ENCODE data around the gene NEK4. TPM values are rescaled to one million over a fixed set of nuclear protein-coding genes. Genes with fewer than 3 reads are reported as not detected.

NEK4 gene
- total and polyA plus RNA-seq, 2 of the 13 experiments (the other 11 are each of a cell fraction or from before 2014, with no cell fraction given) = 16.5 to 38.0 TPM

DNA sequence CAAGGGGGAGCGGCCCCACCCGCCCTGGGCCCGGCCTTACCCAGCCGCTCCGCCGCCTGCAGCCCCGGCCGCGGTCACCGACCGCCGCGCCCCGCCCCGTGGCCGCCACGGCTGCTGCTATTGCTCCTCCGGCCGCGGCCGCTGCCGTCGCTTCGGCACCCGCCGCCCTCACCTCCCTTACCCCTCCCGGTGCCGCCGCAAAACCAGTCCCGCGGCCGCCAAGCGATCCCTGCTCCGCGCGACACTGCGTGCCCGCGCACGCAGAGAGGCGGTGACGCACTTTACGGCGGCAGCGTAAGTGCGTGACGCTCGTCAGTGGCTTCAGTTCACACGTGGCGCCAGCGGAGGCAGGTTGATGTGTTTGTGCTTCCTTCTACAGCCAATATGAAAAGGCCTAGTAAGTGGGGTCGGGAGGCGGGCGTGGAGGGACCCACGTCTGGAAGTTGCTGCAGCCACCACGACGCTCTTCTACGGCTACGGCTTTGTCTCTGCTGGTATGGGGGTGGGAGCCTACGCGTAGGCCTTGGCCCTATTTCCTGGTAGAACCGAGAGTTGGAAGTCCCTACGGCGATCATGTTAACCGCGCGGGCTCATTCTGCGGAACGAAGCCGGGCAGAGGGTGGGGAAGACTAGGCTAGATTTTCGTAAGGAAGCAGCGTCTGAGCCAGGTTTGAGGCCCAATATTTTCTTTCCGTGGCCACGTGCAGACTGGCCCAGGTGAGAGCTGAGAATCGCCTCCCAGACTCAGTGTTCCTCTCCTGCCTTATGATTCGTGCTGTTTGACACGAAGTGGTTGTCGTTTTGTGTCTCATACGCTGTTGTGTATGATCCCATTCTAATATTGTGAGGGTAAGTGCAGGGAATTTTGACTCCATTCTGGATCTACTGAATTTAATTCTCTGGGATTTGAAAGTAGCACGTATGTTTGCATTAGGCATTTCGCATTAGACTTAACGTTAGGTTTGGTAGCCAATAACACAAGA, 84.7 kb downstream of the NEK4 start, which contains the start of the genes GNL3 and PBRM1 (continued):
- TF ChIP-seq EED (CRISPR knock-in tag; IDR thresholded peaks at IDR 0.05) (0 out of 2 replicates have a peak, but pooled peaks have one; percentile 31), TAF15 (IDR thresholded peaks at IDR 0.05; ENCODE audit: low read depth, low read length, poor library complexity, severe bottlenecking) (no peak), SRF (IDR thresholded peaks at IDR 0.05; ENCODE audit: low read depth, low read length) (no peak), ZBTB1 (CRISPR knock-in tag; IDR thresholded peaks at IDR 0.05; ENCODE audit: borderline replicate concordance) (no peak; the same call in 1 of the 2 replicates), MEIS2 (CRISPR knock-in tag; IDR thresholded peaks at IDR 0.05) (peak; percentile 90; the same call in 1 of the 2 replicates), IRF2 (CRISPR knock-in tag; IDR thresholded peaks at IDR 0.05) (peak; percentile 85), ESRRA (CRISPR knock-in tag; IDR thresholded peaks at IDR 0.05; ENCODE audit: low read depth) (peak; percentile 76; the same call in 1 of the 2 replicates), ELF3 (CRISPR knock-in tag; IDR thresholded peaks at IDR 0.05) (peak; percentile 91), NBN (conservative IDR thresholded peaks at IDR 0.05) (no peak), ATF1 (CRISPR knock-in tag; IDR thresholded peaks at IDR 0.05) (peak; percentile 87), PHF5A (CRISPR knock-in tag; IDR thresholded peaks at IDR 0.05; ENCODE audit: low read depth, unreplicated experiment) (peak; percentile 22), CREB1 (IDR thresholded peaks at IDR 0.05) (peak; percentile 95), CREB1 (CRISPR knock-in tag; IDR thresholded peaks at IDR 0.05) (peak; percentile 91), NR2F6 (IDR thresholded peaks at IDR 0.05) (no peak), NR2F6 (CRISPR knock-in tag; IDR thresholded peaks at IDR 0.05) (peak; percentile 66), NONO (IDR thresholded peaks at IDR 0.05) (no peak), NONO (CRISPR knock-in tag; conservative IDR thresholded peaks at IDR 0.05) (peak; percentile 94), GABPB1 (CRISPR knock-in tag; IDR thresholded peaks at IDR 0.05) (peak; percentile 90)
- TF ChIP-seq, protein P1, sequence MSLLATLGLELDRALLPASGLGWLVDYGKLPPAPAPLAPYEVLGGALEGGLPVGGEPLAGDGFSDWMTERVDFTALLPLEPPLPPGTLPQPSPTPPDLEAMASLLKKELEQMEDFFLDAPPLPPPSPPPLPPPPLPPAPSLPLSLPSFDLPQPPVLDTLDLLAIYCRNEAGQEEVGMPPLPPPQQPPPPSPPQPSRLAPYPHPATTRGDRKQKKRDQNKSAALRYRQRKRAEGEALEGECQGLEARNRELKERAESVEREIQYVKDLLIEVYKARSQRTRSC (CRISPR knock-in tag; IDR thresholded peaks at IDR 0.05; ENCODE audit: low read depth) = peak; percentile 72; the same call in 1 of the 2 replicates
- TF ChIP-seq, protein P2, sequence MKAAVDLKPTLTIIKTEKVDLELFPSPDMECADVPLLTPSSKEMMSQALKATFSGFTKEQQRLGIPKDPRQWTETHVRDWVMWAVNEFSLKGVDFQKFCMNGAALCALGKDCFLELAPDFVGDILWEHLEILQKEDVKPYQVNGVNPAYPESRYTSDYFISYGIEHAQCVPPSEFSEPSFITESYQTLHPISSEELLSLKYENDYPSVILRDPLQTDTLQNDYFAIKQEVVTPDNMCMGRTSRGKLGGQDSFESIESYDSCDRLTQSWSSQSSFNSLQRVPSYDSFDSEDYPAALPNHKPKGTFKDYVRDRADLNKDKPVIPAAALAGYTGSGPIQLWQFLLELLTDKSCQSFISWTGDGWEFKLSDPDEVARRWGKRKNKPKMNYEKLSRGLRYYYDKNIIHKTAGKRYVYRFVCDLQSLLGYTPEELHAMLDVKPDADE (CRISPR knock-in tag; IDR thresholded peaks at IDR 0.05) = 0 out of 2 replicates have a peak, but pooled peaks have one; percentile 65
- TF ChIP-seq, protein P3, sequence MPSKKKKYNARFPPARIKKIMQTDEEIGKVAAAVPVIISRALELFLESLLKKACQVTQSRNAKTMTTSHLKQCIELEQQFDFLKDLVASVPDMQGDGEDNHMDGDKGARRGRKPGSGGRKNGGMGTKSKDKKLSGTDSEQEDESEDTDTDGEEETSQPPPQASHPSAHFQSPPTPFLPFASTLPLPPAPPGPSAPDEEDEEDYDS (CRISPR knock-in tag; IDR thresholded peaks at IDR 0.05) = peak; percentile 95
- TF ChIP-seq, protein P4, sequence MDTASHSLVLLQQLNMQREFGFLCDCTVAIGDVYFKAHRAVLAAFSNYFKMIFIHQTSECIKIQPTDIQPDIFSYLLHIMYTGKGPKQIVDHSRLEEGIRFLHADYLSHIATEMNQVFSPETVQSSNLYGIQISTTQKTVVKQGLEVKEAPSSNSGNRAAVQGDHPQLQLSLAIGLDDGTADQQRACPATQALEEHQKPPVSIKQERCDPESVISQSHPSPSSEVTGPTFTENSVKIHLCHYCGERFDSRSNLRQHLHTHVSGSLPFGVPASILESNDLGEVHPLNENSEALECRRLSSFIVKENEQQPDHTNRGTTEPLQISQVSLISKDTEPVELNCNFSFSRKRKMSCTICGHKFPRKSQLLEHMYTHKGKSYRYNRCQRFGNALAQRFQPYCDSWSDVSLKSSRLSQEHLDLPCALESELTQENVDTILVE (CRISPR knock-in tag; IDR thresholded peaks at IDR 0.05) = peak; percentile 97
- TF ChIP-seq, protein P5, sequence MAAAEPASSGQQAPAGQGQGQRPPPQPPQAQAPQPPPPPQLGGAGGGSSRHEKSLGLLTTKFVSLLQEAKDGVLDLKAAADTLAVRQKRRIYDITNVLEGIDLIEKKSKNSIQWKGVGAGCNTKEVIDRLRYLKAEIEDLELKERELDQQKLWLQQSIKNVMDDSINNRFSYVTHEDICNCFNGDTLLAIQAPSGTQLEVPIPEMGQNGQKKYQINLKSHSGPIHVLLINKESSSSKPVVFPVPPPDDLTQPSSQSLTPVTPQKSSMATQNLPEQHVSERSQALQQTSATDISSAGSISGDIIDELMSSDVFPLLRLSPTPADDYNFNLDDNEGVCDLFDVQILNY (CRISPR knock-in tag; conservative IDR thresholded peaks at IDR 0.05) = peak; percentile 67
- TF ChIP-seq, protein P6, sequence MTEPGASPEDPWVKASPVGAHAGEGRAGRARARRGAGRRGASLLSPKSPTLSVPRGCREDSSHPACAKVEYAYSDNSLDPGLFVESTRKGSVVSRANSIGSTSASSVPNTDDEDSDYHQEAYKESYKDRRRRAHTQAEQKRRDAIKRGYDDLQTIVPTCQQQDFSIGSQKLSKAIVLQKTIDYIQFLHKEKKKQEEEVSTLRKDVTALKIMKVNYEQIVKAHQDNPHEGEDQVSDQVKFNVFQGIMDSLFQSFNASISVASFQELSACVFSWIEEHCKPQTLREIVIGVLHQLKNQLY (CRISPR knock-in tag; IDR thresholded peaks at IDR 0.05) = peak; percentile 68; the same call in 1 of the 2 replicates
- TF ChIP-seq, protein P7, sequence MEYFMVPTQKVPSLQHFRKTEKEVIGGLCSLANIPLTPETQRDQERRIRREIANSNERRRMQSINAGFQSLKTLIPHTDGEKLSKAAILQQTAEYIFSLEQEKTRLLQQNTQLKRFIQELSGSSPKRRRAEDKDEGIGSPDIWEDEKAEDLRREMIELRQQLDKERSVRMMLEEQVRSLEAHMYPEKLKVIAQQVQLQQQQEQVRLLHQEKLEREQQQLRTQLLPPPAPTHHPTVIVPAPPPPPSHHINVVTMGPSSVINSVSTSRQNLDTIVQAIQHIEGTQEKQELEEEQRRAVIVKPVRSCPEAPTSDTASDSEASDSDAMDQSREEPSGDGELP (IDR thresholded peaks at IDR 0.05; ENCODE audit: borderline replicate concordance, low read depth) = peak; percentile 38; the same call in 1 of the 2 replicates

Measured in HepG2 (cell line).